HEK293 (cell line): Measurements from ENCODE around the gene ANXA2.

ENCODE experiments used
- CTCF ChIA-PET: fragments of 350-600 bp; formaldehyde crosslinking; extraction: SDS; loops from one replicate; lab custom pipeline; 2021; ENCODE audit warnings: antibody characterized with exemption; lab: Yijun Ruan, JAX
- POLR2A ChIA-PET: fragments of 300-600 bp; formaldehyde crosslinking; extraction: SDS; loops from one replicate; lab custom pipeline; 2020; ENCODE audit warnings: antibody characterized with exemption, inconsistent platforms; lab: Yijun Ruan, JAX
- H3K27ac ChIP-seq: fragments of 200-500 bp; sonication (Bioruptor generic); 2 replicates; pipeline ENCODE4 v1.5.1; 2014; ENCODE audit warnings: low read depth, low read length, control low read depth, inconsistent platforms; ENCODE audit errors: extremely low read depth
- H3K36me3 ChIP-seq, 2 experiments: fragments of 200-500 bp in 1 of 2; sonication (Bioruptor generic) in 1 of 2; 1 replicate in 1 of 2; 2 replicates in 1 of 2; pipeline ENCODE4 v1.5.1; 2014 to 2017; ENCODE audit warnings: inconsistent platforms in 2 of 2, low read length in 2 of 2; ENCODE audit not compliant: control insufficient read depth in 2 of 2, insufficient read depth in 1 of 2
- H3K4me1 ChIP-seq: fragments of 200-500 bp; sonication (Bioruptor generic); 2 replicates; pipeline ENCODE4 v1.5.1; 2014; ENCODE audit warnings: mild to moderate bottlenecking, low read length, inconsistent platforms; ENCODE audit not compliant: control insufficient read depth, insufficient read depth
- H3K4me3 ChIP-seq: 2 replicates; pipeline ENCODE4 v1.5.1; 2011; ENCODE audit warnings: low read depth, mild to moderate bottlenecking, control low read depth, low read length, moderate library complexity
- H3K9me3 ChIP-seq: fragments of 200-500 bp; sonication (Bioruptor generic); 2 replicates; pipeline ENCODE4 v1.5.1; 2014; ENCODE audit warnings: low read depth, low read length, inconsistent platforms; ENCODE audit not compliant: control insufficient read depth, insufficient read depth
- BCL11A ChIP-seq: fragments of 450-650 bp; formaldehyde crosslinking; IDR thresholded peaks from 2 replicates; pipeline ENCODE4 v1.5.1; 2016; ENCODE audit warnings: low read depth, missing biosample characterization, missing genetic modification characterization
- EGR2 ChIP-seq: fragments of 450-650 bp; formaldehyde crosslinking; IDR thresholded peaks from 2 replicates; pipeline ENCODE4 v1.5.1; 2016; ENCODE audit warnings: low read depth, missing biosample characterization, missing genetic modification characterization
- MEIS1 ChIP-seq: sonication (generic); formaldehyde crosslinking; IDR thresholded peaks from 2 replicates; pipeline ENCODE4 v1.8.1; 2022; ENCODE audit warnings: missing genetic modification reagents, mild to moderate bottlenecking, borderline replicate concordance
- PRDM10 ChIP-seq: fragments of 450-650 bp; formaldehyde crosslinking; IDR thresholded peaks from 2 replicates; pipeline ENCODE4 v1.5.1; 2016; ENCODE audit warnings: missing biosample characterization, missing genetic modification characterization
- PRDM6 ChIP-seq: fragments of 450-650 bp; formaldehyde crosslinking; IDR thresholded peaks from 2 replicates; pipeline ENCODE4 v1.5.1; 2017; ENCODE audit warnings: missing biosample characterization, missing genetic modification characterization
- REST ChIP-seq: fragments of 450-650 bp; formaldehyde crosslinking; IDR thresholded peaks from 2 replicates; pipeline ENCODE4 v1.5.1; 2016; ENCODE audit warnings: missing biosample characterization, missing genetic modification characterization
- TRIM28 ChIP-seq: IDR thresholded peaks from 2 replicates; pipeline ENCODE4 v1.6.1; 2011; ENCODE audit warnings: low read length, control low read depth, borderline replicate concordance
- ZBTB44 ChIP-seq: fragments of 450-650 bp; IDR thresholded peaks from 2 replicates; pipeline ENCODE4 v1.5.1; 2018; ENCODE audit warnings: missing biosample characterization, mild to moderate bottlenecking, missing genetic modification characterization
- ZNF2 ChIP-seq: fragments of 450-650 bp; formaldehyde crosslinking; IDR thresholded peaks from 2 replicates; pipeline ENCODE4 v1.5.1; 2016; ENCODE audit warnings: missing biosample characterization, missing genetic modification characterization
- ZNF302 ChIP-seq: fragments of 450-650 bp; formaldehyde crosslinking; IDR thresholded peaks from 2 replicates; pipeline ENCODE4 v1.5.1; 2016; ENCODE audit warnings: missing biosample characterization, missing genetic modification characterization, low read depth
- ZNF311 ChIP-seq: fragments of 450-650 bp; formaldehyde crosslinking; IDR thresholded peaks from 2 replicates; pipeline ENCODE4 v1.5.1; 2017; ENCODE audit warnings: missing biosample characterization, missing genetic modification characterization, borderline replicate concordance
- ZNF354C ChIP-seq: fragments of 450-650 bp; formaldehyde crosslinking; IDR thresholded peaks from 2 replicates; pipeline ENCODE4 v1.5.1; 2016; ENCODE audit warnings: missing biosample characterization, missing genetic modification characterization, low read depth, borderline replicate concordance
- ZNF423 ChIP-seq: fragments of 450-650 bp; formaldehyde crosslinking; IDR thresholded peaks from 2 replicates; pipeline ENCODE4 v1.5.1; 2016; ENCODE audit warnings: missing biosample characterization, missing genetic modification characterization
- ZNF501 ChIP-seq: fragments of 450-650 bp; formaldehyde crosslinking; IDR thresholded peaks from 2 replicates; pipeline ENCODE4 v1.5.1; 2016; ENCODE audit warnings: missing biosample characterization, missing genetic modification characterization
- ZNF530 ChIP-seq: fragments of 450-650 bp; formaldehyde crosslinking; IDR thresholded peaks from 2 replicates; pipeline ENCODE4 v1.5.1; 2016; ENCODE audit warnings: low read depth, missing biosample characterization, missing genetic modification characterization
- ZNF600 ChIP-seq: fragments of 450-650 bp; formaldehyde crosslinking; IDR thresholded peaks from 2 replicates; pipeline ENCODE4 v1.5.1; 2016; ENCODE audit warnings: missing biosample characterization, missing genetic modification characterization
- ZNF621 ChIP-seq: fragments of 450-650 bp; formaldehyde crosslinking; IDR thresholded peaks from 2 replicates; pipeline ENCODE4 v1.5.1; 2017; ENCODE audit warnings: missing biosample characterization, missing genetic modification characterization
- ZNF645 ChIP-seq: fragments of 450-650 bp; formaldehyde crosslinking; IDR thresholded peaks from 2 replicates; pipeline ENCODE4; 2016; ENCODE audit warnings: missing biosample characterization, missing genetic modification characterization
- ZNF670 ChIP-seq: fragments of 450-650 bp; formaldehyde crosslinking; IDR thresholded peaks from 2 replicates; pipeline ENCODE4 v1.5.1; 2016; ENCODE audit warnings: missing biosample characterization, missing genetic modification characterization, low read depth
- ZNF747 ChIP-seq: fragments of 450-650 bp; formaldehyde crosslinking; IDR thresholded peaks from 2 replicates; pipeline ENCODE4 v1.5.1; 2016; ENCODE audit warnings: missing biosample characterization, missing genetic modification characterization
- ZNF768 ChIP-seq: fragments of 450-650 bp; formaldehyde crosslinking; IDR thresholded peaks from 2 replicates; pipeline ENCODE4 v1.5.1; 2018; ENCODE audit warnings: missing biosample characterization, mild to moderate bottlenecking, missing genetic modification characterization
- ZNF785 ChIP-seq: fragments of 450-650 bp; formaldehyde crosslinking; IDR thresholded peaks from 2 replicates; pipeline ENCODE4 v1.5.1; 2016; ENCODE audit warnings: missing biosample characterization, missing genetic modification characterization

ANXA2 gene

GRCh38 chr15:60371175-60372051 is 26.4 kb downstream of the ANXA2 start (continued):
- TF ChIP-seq PRDM6 (tag by site-specific recombination), result peak; percentile 30; the same call in 1 of the 2 replicates
- no peak for TF ChIP-seq MEIS1 (CRISPR knock-in tag)
- no peak for TF ChIP-seq ZNF423 (tag by site-specific recombination)
- TF ChIP-seq ZNF768 (tag by site-specific recombination), result no peak
- no peak for TF ChIP-seq ZNF785 (tag by site-specific recombination)
- peak; percentile 68; the same call in 1 of the 2 replicates for TF ChIP-seq ZNF600 (tag by site-specific recombination)

GRCh38 chr15:60370869-60371136 is 27.0 kb downstream of the ANXA2 start:
- ChIA-PET CTCF (no interaction called here), POLR2A (interaction anchor here (1.4 kb wide), 1 partner anchor 27 kb away, joined by 8 read pairs; the partner anchor contains the start of gene ANXA2)
- Histone ChIP-seq H3K9me3 (no peaks in the 10 kb centered on the region), H3K4me3 (no peak overlapping the region), H3K27ac (no peak overlapping the region)
- TF ChIP-seq ZNF645 (tag by site-specific recombination) (no peak), TRIM28 (no peak), ZNF302 (tag by site-specific recombination) (no peak), ZNF354C (tag by site-specific recombination) (no peak), ZNF311 (tag by site-specific recombination) (no peak), EGR2 (tag by site-specific recombination) (no peak), ZNF530 (tag by site-specific recombination) (no peak), ZBTB44 (tag by site-specific recombination) (no peak), BCL11A (tag by site-specific recombination) (no peak), ZNF2 (tag by site-specific recombination) (no peak), PRDM10 (tag by site-specific recombination) (no peak), ZNF670 (tag by site-specific recombination) (no peak), ZNF621 (tag by site-specific recombination) (no peak), REST (tag by site-specific recombination) (no peak), ZNF747 (tag by site-specific recombination) (no peak), ZNF501 (tag by site-specific recombination) (no peak)
- TF ChIP-seq, all 188 proteins: peak for 0
- peaks cover 0 to 42% of the 10 kb centered on the region in 2 experiments; a peak in 2 of 3 replicates for H3K36me3 ChIP-seq
- peaks cover 13% of the 10 kb centered on the region for H3K4me1 ChIP-seq
